ENCODE results near the gene CPNE5. TPM values are rescaled to one million over a fixed set of nuclear protein-coding genes. Genes with fewer than 3 reads are reported as not detected.

CPNE5 gene
- polyA plus RNA-seq, 1 of the 3 experiments (the other 2 are of a cell fraction), result 0.30 TPM

DNA sequence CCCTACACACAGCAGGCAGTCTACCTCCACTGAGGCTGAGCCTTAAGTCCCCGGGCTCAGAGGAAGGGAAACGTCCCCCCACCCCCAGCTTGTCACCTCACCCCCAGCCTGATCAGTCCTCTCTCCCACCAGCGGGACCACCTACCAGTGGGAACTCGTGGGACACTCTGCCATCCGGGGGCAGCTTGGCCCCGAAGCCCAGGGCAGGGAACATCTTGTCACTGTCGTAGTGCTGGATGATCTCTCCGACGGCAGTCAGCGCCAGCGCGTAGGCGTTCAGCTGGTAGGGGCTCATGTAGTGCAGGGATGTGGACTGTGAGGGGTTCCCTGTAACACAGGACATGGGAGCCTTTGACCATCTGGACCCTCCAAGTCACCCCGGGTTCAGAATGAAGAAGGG lies 93.0 kb downstream of the CPNE5 start:
- Histone ChIP-seq H4K20me1 (ENCODE audit: insufficient read depth) (no peaks in the 10 kb centered on the region), H3K9me3 (no peaks in the 10 kb centered on the region), H3K4me1 (ENCODE audit: control insufficient read depth in 1 of 2, insufficient read depth in 2 of 2, low read depth in 1 of 2, low read length in 1 of 2) (no peaks in the 10 kb centered on the region), H3K9me2 (no peaks in the 10 kb centered on the region), H3K4me3 (ENCODE audit: low read depth in 2 of 2, low read length in 1 of 2) (no peak overlapping the region), H2AFZ (ENCODE audit: low read depth) (no peak overlapping the region), H3K79me2 (ENCODE audit: insufficient read depth) (no peaks in the 10 kb centered on the region), H3K27ac (ENCODE audit: low read depth in 2 of 2, low read length in 1 of 2) (no peak overlapping the region), H3K27me3 (ENCODE audit: insufficient read depth) (no peaks in the 10 kb centered on the region), H3F3A (replicated peaks; ENCODE audit: insufficient read depth) (no peaks in the 10 kb centered on the region), H3K9ac (no peak overlapping the region), H3K4me2 (no peak overlapping the region), H3K36me3 (replicated peaks in 1 of 2; ENCODE audit: control insufficient read depth in 1 of 2, insufficient read depth in 2 of 2, low read length in 1 of 2) (no peaks in the 10 kb centered on the region)
- no peak for TF ChIP-seq YY1 (IDR thresholded peaks at IDR 0.05; ENCODE audit: low read depth)
- 39% methylated on average over 10 of the region's 14 CpGs for WGBS (ENCODE audit: low lambda C conversion rate)
- ChIA-PET POLR2A (no interaction called here), CTCF (interaction anchor here (0.8 kb wide), 1 partner anchor 13 kb away, joined by 4 read pairs; no protein-coding TSS in a partner anchor)
- no peak for DNase-seq

DNA sequence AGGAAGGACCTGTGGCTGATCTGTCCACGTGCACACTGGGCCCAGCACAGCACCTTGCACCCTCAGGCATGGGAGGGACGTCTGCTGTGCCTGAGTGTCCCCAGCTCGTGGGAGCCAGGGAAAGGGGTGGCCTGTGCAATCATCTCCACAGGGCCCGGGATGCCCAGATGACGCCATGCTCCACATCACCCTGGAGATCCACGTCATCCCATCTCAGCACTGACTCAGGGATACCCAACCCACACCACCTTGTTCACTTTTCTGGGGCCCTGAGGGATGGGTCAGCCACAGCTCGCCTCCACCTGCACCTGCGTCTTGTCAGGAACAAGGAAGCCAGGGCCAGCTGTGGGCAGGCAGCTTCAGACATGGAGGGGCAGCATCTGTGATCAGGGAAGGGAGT lies 93.4 kb downstream of the CPNE5 start:
- Histone ChIP-seq H3K36me3 (replicated peaks in 1 of 2; ENCODE audit: control insufficient read depth in 1 of 2, insufficient read depth in 2 of 2, low read length in 1 of 2) (no peaks in the 10 kb centered on the region), H3F3A (replicated peaks; ENCODE audit: insufficient read depth) (no peaks in the 10 kb centered on the region), H3K4me2 (no peak overlapping the region), H3K27me3 (ENCODE audit: insufficient read depth) (no peaks in the 10 kb centered on the region), H3K4me1 (ENCODE audit: control insufficient read depth in 1 of 2, insufficient read depth in 2 of 2, low read depth in 1 of 2, low read length in 1 of 2) (no peaks in the 10 kb centered on the region), H3K9me2 (no peaks in the 10 kb centered on the region), H2AFZ (ENCODE audit: low read depth) (no peak overlapping the region), H3K79me2 (ENCODE audit: insufficient read depth) (no peaks in the 10 kb centered on the region), H3K9me3 (no peaks in the 10 kb centered on the region), H3K27ac (ENCODE audit: low read depth in 2 of 2, low read length in 1 of 2) (no peak overlapping the region), H3K9ac (no peak overlapping the region), H4K20me1 (ENCODE audit: insufficient read depth) (no peaks in the 10 kb centered on the region), H3K4me3 (ENCODE audit: low read depth in 2 of 2, low read length in 1 of 2) (no peak overlapping the region)
- ChIA-PET CTCF (interaction anchor here (0.8 to 1.7 kb wide), 2 partner anchors 14 kb away, joined by 4 to 6 read pairs; no protein-coding TSS in a partner anchor), POLR2A (no interaction called here)
- DNase-seq, result no peak
- TF ChIP-seq ELF1 (IDR thresholded peaks at IDR 0.05) (no peak), RFX5 (IDR thresholded peaks at IDR 0.05; ENCODE audit: low read length) (no peak), GABPA (IDR thresholded peaks at IDR 0.05; ENCODE audit: low read depth) (no peak), CHD2 (IDR thresholded peaks at IDR 0.05; ENCODE audit: low read length, partially characterized antibody) (no peak), GATA2 (CRISPR knock-in tag; IDR thresholded peaks at IDR 0.05) (no peak), SIN3A (IDR thresholded peaks at IDR 0.05; ENCODE audit: borderline replicate concordance, low read depth, low read length) (no peak), RXRA (IDR thresholded peaks at IDR 0.05; ENCODE audit: borderline replicate concordance, low read depth) (no peak), FOSL2 (IDR thresholded peaks at IDR 0.05; ENCODE audit: borderline replicate concordance, low read depth) (no peak), RCOR1 (IDR thresholded peaks at IDR 0.05; ENCODE audit: low read length) (no peak)
- TF ChIP-seq, protein P1, sequence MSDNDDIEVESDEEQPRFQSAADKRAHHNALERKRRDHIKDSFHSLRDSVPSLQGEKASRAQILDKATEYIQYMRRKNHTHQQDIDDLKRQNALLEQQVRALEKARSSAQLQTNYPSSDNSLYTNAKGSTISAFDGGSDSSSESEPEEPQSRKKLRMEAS (IDR thresholded peaks at IDR 0.05; ENCODE audit: low read depth), result no peak
- TF ChIP-seq, protein P2, sequence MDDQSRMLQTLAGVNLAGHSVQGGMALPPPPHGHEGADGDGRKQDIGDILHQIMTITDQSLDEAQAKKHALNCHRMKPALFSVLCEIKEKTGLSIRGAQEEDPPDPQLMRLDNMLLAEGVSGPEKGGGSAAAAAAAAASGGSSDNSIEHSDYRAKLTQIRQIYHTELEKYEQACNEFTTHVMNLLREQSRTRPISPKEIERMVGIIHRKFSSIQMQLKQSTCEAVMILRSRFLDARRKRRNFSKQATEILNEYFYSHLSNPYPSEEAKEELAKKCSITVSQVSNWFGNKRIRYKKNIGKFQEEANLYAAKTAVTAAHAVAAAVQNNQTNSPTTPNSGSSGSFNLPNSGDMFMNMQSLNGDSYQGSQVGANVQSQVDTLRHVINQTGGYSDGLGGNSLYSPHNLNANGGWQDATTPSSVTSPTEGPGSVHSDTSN (IDR thresholded peaks at IDR 0.05), result no peak
- WGBS (ENCODE audit: low lambda C conversion rate), result 40% methylated on average over 3 of the region's 8 CpGs

DNA sequence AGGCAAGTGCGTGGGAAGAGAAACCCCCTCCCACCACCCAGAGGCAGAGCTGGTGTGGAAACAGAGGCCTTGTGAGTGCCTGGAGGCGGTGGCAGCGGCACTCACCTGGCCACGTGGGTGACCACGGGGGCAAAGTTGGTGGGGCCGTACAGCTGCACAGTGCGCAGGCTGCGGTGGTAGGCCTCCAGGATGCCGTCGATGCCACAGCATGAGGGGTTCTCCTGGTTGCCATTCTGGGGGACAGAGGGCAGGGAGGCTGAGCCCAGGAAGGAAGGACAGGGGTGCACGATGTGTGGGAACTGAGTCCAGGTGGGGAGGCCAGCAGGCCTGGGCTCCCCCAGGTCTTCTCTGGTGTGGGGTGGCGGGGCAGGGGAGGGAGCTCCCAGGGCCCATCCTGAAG lies 94.0 kb downstream of the CPNE5 start:
- H3F3A ChIP-seq (replicated peaks; ENCODE audit: insufficient read depth), result no peaks in the 10 kb centered on the region
- TF ChIP-seq, protein P3, sequence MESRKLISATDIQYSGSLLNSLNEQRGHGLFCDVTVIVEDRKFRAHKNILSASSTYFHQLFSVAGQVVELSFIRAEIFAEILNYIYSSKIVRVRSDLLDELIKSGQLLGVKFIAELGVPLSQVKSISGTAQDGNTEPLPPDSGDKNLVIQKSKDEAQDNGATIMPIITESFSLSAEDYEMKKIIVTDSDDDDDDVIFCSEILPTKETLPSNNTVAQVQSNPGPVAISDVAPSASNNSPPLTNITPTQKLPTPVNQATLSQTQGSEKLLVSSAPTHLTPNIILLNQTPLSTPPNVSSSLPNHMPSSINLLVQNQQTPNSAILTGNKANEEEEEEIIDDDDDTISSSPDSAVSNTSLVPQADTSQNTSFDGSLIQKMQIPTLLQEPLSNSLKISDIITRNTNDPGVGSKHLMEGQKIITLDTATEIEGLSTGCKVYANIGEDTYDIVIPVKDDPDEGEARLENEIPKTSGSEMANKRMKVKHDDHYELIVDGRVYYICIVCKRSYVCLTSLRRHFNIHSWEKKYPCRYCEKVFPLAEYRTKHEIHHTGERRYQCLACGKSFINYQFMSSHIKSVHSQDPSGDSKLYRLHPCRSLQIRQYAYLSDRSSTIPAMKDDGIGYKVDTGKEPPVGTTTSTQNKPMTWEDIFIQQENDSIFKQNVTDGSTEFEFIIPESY (IDR thresholded peaks at IDR 0.05; ENCODE audit: borderline replicate concordance, low read depth), result no peak
- TF ChIP-seq MEF2A (IDR thresholded peaks at IDR 0.05; ENCODE audit: borderline replicate concordance, low read depth), result no peak
- no peaks in the 10 kb centered on the region for H3K27me3 ChIP-seq (ENCODE audit: insufficient read depth)
- H2AFZ ChIP-seq (ENCODE audit: low read depth), result no peak overlapping the region
- H3K9me3 ChIP-seq, result no peaks in the 10 kb centered on the region
- WGBS (ENCODE audit: low lambda C conversion rate), result 77% methylated on average over 12 of the region's 12 CpGs
- no peaks in the 10 kb centered on the region for H3K9me2 ChIP-seq
- no peaks in the 10 kb centered on the region for H4K20me1 ChIP-seq (ENCODE audit: insufficient read depth)
- no peak for DNase-seq
- H3K4me1 ChIP-seq (ENCODE audit: control insufficient read depth in 1 of 2, insufficient read depth in 2 of 2, low read depth in 1 of 2, low read length in 1 of 2), result no peaks in the 10 kb centered on the region
- ChIA-PET POLR2A (no interaction called here), CTCF (interaction anchor here (1.7 kb wide), 1 partner anchor 14 kb away, joined by 6 read pairs; no protein-coding TSS in a partner anchor)
- H3K36me3 ChIP-seq (replicated peaks in 1 of 2; ENCODE audit: control insufficient read depth in 1 of 2, insufficient read depth in 2 of 2, low read length in 1 of 2), result no peaks in the 10 kb centered on the region
- no peak overlapping the region for H3K4me2 ChIP-seq
- H3K79me2 ChIP-seq (ENCODE audit: insufficient read depth), result no peaks in the 10 kb centered on the region
- H3K4me3 ChIP-seq (ENCODE audit: low read depth in 2 of 2, low read length in 1 of 2), result no peak overlapping the region
- no peak overlapping the region for H3K9ac ChIP-seq
- no peak overlapping the region for H3K27ac ChIP-seq (ENCODE audit: low read depth in 2 of 2, low read length in 1 of 2)
